ENCODE measurements around the gene TPSAB1. TPM values are rescaled to one million over a fixed set of nuclear protein-coding genes. Genes with fewer than 3 reads are reported as not detected.

TPSAB1 gene
- total RNA-seq, 4 donors from 2014 or later = 39.8 to 94.6 (median 63.9) TPM

- Histone ChIP-seq H3K36me3 (peaks cover 0 to 31% of the 10 kb centered on the region in 2 donors), H3K27me3 (no peaks in the 10 kb centered on the region), H3K27ac (peak overlapping the region in 3 of 4 donors; percentile 71 to 86 (median 85)), H3K4me3 (no peak overlapping the region), H3K4me1 (peaks cover 0 to 52% (median 14%) of the 10 kb centered on the region in 3 donors), H3K9me3 (no peaks in the 10 kb centered on the region)
- no CpG with 5 or more reads among the region's 61 CpGs for WGBS, 2 donors (ENCODE audit: low coverage in 1 of 2)
- TF ChIP-seq EP300 (IDR thresholded peaks at IDR 0.05) (no peak), POLR2A (IDR thresholded peaks at IDR 0.05) (peak in 1 of 2 donors; percentile 21), POLR2AphosphoS5 (IDR thresholded peaks at IDR 0.05) (no peak), CTCF (IDR thresholded peaks at IDR 0.05) (peak in 3 of 4 experiments; percentile 79 to 93 (median 82))
- no peak for ATAC-seq
Measured at GRCh38 chr16:1194665-1195392, 45.7 kb upstream of the TPSAB1 start.

- no peak for TF ChIP-seq EP300 (IDR thresholded peaks at IDR 0.05)
- TF ChIP-seq CTCF (IDR thresholded peaks at IDR 0.05) = no peak
- TF ChIP-seq POLR2AphosphoS5 (IDR thresholded peaks at IDR 0.05) = no peak
- TF ChIP-seq POLR2A (IDR thresholded peaks at IDR 0.05) = no peak
- peak overlapping the region in 2 of 4 donors; percentile 85 to 86 for H3K27ac ChIP-seq
- peaks cover 0 to 36% of the 10 kb centered on the region in 2 donors for H3K36me3 ChIP-seq
- no peaks in the 10 kb centered on the region for H3K27me3 ChIP-seq
- no peaks in the 10 kb centered on the region for H3K9me3 ChIP-seq
- no peak for ATAC-seq
- no CpG with 5 or more reads among the region's 14 CpGs for WGBS, 2 donors (ENCODE audit: low coverage in 1 of 2)
- H3K4me1 ChIP-seq = peaks cover 0 to 47% (median 14%) of the 10 kb centered on the region in 3 donors
- no peak overlapping the region for H3K4me3 ChIP-seq
Measured at GRCh38 chr16:1195393-1195666, 45.2 kb upstream of the TPSAB1 start.

- TF ChIP-seq EP300 (IDR thresholded peaks at IDR 0.05) = no peak
- TF ChIP-seq POLR2AphosphoS5 (IDR thresholded peaks at IDR 0.05) = no peak
- TF ChIP-seq POLR2A (IDR thresholded peaks at IDR 0.05) = no peak
- no peak for TF ChIP-seq CTCF (IDR thresholded peaks at IDR 0.05)
- peak overlapping the region in 1 of 4 donors; percentile 17 for H3K27ac ChIP-seq
- H3K27me3 ChIP-seq = no peaks in the 10 kb centered on the region
- no peak for ATAC-seq
- WGBS, 2 donors (ENCODE audit: low coverage in 1 of 2) = 20% methylated on average over 1 of the region's 11 CpGs; no CpG with 5 or more reads in 1 of the 2 donors
- no peaks in the 10 kb centered on the region for H3K9me3 ChIP-seq
- peaks cover 0 to 35% (median 14%) of the 10 kb centered on the region in 3 donors for H3K4me1 ChIP-seq
- H3K36me3 ChIP-seq = peaks cover 0 to 48% of the 10 kb centered on the region in 2 donors
- no peak overlapping the region for H3K4me3 ChIP-seq
Measured at GRCh38 chr16:1196494-1196893, 44.0 kb upstream of the TPSAB1 start.

- no peak overlapping the region for H3K4me3 ChIP-seq
- no peaks in the 10 kb centered on the region for H3K9me3 ChIP-seq
- no peaks in the 10 kb centered on the region for H3K27me3 ChIP-seq
- TF ChIP-seq EP300 (IDR thresholded peaks at IDR 0.05) (no peak), POLR2AphosphoS5 (IDR thresholded peaks at IDR 0.05) (no peak), POLR2A (IDR thresholded peaks at IDR 0.05) (no peak), CTCF (IDR thresholded peaks at IDR 0.05) (no peak)
- H3K36me3 ChIP-seq = peaks cover 0 to 56% of the 10 kb centered on the region in 2 donors
- 69% methylated on average over 10 of the region's 19 CpGs; no CpG with 5 or more reads in 1 of the 2 donors for WGBS, 2 donors (ENCODE audit: low coverage in 1 of 2)
- ATAC-seq = no peak
- peaks cover 0 to 26% (median 14%) of the 10 kb centered on the region in 3 donors for H3K4me1 ChIP-seq
- H3K27ac ChIP-seq = peak overlapping the region in 2 of 4 donors; percentile 7 to 17
Measured at GRCh38 chr16:1197237-1197866, 43.2 kb upstream of the TPSAB1 start.
